ENCODE measurements around the gene IFRD2.
"Not testable (repeated sequence)": the region's sequence is repeated elsewhere in the genome, so short reads cannot be mapped to it uniquely, and the experiment has no call there.

IFRD2 gene

DNA sequence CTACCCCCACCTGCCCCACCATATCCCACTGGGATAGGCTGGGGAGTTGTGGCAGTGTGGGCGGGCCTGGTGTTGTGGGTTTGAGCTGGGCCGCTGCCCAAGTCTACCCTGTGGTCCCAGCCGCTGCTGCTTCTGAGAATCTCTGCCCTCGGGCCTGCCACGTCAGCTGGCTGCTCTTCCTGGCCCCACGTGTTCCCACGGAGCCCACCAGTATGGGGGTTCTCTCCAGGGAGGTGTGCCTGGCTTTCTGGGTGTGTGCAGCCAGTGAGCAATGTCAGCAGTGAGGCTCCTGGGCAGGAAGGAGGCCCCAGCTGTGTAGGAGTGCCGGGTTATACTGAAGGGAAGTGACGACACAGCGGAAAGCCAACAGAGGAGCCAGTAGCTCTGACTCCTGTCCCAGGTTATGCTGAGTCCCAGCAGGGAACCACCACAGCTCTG lies 45.7 kb downstream of the IFRD2 start:
- no peak for DNase-seq

DNA sequence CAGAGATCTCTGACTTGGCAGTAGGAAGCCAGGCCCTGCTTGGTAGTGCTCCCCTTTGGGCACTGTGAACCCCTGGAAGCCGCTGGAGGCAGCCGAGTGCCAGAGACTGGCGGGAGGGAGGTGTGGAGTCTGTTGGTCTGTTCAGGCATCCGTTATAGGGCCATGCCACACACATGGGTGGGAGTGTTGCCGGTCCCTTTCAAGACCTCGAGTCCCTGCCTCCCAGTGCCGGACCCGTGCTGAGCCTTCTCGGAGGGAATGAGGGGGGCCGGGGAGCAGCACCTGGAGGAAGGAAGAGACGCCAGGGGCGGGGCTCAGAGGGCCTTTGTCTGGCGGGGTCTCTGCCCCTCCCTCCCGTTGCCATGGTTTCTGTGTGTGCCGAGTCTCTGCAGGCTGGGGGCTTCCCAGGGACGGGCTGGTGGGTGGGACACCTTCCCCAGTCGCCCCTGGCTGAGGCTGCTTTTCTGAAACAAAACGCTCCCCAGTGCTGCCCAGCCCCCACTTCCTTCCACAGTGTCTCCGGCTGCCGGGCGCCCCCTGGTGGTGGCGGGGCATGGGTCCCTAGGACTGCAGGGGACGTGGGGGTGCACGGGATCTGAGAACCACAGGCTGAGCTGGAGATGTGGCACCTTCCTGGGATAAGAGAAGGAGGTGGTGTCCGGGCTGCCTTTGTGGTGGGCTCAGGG lies 46.3 kb downstream of the IFRD2 start:
- peak; percentile 19 for DNase-seq

DNA sequence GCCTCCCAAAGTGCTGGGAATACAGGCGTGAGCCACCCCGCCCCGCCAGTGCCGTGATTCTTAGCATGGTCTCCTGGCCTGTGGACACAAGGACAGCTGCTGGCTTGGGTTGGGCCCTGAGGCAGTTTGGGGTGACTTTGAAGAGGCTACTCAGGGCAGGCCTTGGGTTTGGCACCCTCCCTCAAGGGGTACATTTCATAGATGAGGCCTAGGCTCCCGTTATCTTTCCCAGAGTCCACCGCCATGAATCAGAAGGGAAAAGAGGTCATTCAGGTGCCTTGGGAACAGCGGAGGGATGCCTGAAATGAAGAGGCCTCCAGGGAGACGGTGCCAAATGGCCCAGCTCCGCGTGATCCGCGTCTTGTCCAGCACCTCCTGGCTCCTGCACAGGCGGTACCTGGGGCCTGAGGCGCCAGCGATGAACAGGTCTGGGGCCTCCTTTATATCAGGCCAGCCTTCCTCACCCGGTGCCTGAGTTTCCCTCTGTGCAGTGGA lies 46.9 kb downstream of the IFRD2 start:
- DNase-seq: no peak

DNA sequence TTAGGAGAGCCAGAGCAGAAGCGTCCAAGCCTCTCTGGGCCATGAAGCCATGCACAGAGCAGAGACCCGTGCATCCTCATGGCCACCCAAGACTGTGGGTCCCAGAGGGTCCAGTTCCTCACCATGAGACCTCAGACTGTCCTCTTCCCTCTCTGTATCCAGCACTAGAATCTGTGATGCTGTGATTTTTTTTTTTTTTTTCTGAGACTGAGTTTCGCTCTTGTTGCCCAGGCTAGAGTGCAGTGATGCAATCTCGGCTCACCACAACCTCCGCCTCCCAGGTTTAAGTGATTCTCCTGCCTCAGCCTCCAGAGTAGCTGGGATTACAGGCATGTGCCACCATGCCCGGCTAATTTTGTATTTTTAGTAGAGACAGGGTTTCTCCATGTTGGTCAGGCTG lies 47.4 kb downstream of the IFRD2 start:
- not testable (repeated sequence) for DNase-seq

DNA sequence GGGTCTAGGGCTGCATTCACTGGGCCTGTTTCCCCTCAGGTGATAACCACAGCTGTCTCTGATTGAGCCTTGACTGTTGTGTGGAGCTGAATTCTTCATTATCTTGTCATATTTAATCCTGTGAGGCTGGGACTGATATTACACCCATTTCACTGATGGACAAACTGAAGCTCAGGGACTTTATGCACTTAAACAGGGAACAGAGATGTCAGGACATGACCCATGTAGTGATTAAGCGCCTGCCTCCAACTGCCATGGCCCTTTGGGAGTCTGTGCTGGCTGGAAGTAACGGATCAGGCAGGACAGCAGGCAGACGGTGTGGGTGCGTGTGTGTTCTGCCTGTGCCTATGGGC lies 48.7 kb downstream of the IFRD2 start:
- DNase-seq: no peak

DNA sequence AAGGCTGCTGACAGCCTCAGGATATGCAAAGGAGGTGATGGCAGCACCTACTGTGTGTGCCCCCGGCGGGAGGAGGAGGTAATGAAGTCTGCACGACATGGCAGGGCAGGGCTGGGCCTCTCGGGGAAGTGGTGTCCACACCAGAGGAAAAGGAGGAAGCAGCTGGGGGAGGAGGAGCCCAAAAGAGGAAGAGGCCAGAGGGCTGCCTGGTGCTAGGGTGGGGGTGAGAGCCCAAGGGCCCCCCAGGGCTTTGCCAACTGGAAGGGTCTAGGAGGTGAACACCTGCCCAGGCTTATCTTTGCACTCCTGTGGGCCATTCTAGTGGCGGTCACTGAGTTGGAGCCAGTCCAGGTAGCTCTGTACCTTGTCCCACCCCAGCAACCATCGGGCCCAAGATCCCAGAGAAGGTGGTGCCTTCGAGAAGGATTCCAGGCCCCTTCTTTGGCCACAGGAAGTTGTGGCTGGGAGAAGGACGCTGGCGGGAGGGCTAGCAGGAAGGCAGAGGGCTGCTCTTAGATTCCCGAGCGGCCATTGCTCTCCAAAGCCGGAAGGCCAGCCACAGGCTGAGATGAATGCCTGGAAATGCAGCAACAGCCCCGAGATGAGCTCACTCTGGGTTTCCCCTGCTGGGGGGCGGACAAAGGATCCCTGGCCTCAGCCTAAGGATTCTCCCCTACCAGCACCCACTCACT lies 49.2 kb downstream of the IFRD2 start:
- no peak for DNase-seq

DNA sequence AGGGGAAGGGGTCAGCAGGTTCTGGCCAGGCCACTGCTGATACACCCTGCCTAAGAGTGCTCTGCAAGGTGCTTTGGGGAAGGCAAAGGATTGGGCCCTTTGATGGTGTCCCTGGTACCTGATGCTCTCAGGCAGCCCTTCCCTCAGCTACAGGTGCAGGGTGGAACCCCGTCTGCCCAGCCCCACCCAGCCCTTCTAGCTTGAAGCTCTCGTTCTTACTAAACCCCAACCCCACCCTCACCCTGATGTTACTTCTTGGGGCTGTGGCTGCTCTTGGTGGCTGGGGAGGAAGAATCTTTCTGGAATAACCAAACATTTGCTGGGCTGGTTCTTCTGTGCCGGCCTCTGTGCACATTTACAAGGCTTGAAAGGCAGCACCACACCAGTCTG lies 49.9 kb downstream of the IFRD2 start:
- DNase-seq: no peak

DNA sequence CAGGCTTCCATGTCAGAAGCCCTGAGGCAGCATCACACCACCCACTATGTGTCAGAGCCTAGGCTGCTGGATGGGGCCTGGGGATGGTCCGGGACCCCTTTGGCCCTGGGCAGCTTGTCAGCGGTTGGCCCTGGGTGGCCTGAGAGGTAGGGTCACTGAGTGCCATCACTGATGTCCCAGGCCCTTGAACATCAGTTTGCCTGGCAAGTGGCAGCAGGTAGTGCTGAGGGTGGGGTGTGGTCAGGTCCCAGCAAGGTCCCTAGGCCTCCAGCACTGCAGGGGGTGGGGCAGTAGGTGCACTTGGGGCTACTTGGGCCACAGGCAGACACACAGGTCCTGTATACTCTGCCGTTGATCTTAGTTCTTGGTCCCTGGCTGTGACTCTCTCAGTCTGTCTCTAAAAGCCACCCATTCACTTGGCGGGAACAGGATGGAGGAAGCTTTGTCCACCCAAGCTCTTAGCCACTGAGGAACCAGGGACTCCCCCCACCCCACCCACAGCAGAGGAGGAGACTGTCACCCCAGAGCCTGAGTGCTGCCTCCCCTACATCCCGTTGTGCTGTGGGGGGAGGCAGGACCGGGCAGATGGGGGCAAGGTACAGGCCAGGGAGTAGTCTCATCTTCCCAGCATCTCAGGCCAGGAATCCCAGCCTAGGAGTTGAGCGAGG lies 50.4 kb downstream of the IFRD2 start:
- no peak for DNase-seq

DNA sequence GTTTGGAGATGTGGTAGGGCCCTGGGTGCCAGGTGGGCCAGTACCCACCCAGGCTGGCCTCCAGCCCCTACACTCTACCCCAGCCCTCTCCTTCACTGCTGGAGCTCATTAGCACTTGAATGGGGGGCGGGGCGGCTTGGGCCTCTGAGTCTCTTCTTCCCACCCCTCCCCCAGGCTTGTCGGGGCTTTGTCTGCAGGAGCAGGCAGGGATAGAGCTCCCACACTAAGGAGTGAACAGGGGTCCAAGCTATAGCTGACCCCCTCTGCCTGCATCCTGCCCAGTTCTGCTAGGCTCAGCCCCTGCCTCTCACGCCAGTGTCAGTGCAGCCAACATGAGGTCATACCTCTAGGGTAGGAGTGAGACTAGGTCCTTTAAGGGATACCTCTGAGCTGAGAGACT lies 51.1 kb downstream of the IFRD2 start:
- no peak for DNase-seq

DNA sequence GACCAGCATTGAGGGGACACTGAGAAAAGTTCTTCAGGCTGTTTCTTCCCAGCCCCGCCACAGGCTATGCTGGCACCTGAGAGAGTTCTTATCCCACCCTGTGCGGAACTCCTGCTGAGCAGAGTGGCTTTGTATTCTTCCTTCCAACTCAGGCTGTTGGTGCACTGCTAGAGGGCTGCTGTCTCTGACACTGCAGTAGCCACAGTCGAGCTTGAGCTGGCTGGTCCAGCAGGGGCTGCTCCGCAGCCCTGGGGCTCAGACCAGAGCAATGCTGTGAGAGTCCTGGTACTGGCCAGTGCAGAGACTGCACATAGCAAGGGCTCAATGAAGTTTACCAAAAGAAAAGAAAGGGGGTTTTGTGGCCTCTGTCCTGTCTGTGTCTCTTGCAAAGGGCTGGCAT lies 52.6 kb downstream of the IFRD2 start:
- no peak for DNase-seq

DNA sequence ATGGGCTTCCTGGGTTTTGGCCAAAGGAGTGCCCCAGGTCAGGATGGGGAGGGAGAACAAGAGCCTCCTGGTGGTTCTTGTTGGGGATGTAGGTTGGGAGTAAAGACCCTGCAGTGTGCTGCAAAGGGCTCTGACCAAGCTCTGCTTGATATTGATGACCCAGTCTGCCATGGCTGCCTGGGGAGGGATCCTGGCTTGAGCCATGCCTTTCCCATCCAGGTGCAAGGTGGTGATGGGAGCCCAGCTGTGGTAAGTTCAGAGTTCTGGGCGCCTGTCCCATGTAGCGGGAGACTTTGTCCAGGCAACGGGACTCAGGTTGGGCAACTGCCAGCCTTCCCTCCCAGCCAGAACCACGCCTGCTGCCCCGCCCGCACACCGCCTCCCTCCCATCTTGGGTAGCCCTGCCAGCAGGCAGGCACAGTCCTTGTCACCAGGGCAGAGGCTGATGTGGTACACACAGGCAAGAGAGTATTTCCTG lies 53.6 kb downstream of the IFRD2 start:
- no peak for DNase-seq

DNA sequence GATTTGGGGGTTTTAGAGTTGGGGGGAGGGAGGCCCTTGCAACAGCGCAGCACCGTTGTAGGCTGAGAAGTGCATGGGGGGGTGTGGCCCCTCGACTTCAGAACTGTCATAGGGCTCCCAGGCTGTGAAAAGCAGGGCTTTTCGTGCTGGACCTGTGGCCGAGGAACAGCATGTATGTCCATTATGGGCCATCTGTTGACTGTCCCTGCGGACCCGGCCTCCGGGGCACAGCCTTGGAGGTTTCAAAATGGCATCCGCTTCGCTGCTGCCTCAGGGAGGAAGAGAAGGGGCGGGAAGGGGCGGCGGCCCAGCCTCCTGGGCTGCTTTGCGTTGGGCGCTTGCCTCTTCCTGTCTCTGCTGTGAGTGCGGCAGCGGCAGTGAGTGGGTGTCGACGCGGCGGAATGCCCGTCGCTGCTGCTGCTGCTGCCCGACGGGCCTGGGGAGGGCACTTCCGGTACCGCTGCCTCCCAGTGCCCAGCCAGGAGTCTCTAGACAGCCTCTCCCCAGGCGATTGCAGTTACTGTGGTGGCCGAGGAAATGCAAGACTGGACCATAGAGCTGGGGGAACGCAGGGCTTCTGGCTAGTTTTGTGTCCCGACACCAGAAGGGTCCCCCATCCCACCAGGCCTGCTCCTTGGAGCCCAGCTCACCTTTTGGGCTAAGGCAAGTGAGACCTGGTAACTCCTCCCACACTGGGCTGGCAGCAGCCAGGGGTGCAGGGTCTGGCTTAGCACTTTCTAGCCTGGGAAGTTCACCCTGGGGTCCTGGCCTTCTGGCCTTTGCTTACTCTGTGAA lies 54.3 kb downstream of the IFRD2 start:
- peak; percentile 72 for DNase-seq
